Activated B cell treated with CpG ODN at 0.5 μM for 24 hours (primary cell): ENCODE results near the gene ZNF593. TPM values are rescaled to one million over a fixed set of nuclear protein-coding genes. Genes with fewer than 3 reads are reported as not detected.

ENCODE experiments used
- ATAC-seq: fragments of 200-7000 bp; cut with Tn5 transposase; one replicate; pipeline ENCODE4 v1.10.0; 2021; ENCODE audit warnings: low read depth, mild to moderate bottlenecking, moderate library complexity
- CTCF ChIA-PET: fragments of 350-600 bp; sonication (Branson Sonifier 250); formaldehyde crosslinking; loops from one replicate; lab custom pipeline; 2021; ENCODE audit warnings: antibody characterized with exemption; lab: Charles Lee
- POLR2A ChIA-PET: fragments of 350-600 bp; sonication (Branson Sonifier 250); formaldehyde crosslinking; loops from one replicate; lab custom pipeline; 2021; ENCODE audit warnings: antibody characterized with exemption; lab: Charles Lee
- DNase-seq: peaks from one replicate; pipeline ENCODE4 v3.0.0; 2022
- H3K27ac Mint-ChIP-seq: one replicate; pipeline ENCODE4 v1.8.0; 2020; ENCODE audit warnings: mixed read lengths
- H3K27me3 Mint-ChIP-seq: one replicate; pipeline ENCODE4 v1.8.0; 2021; ENCODE audit warnings: mixed read lengths
- H3K36me3 Mint-ChIP-seq: one replicate; pipeline ENCODE4 v1.8.0; 2021; ENCODE audit warnings: low read depth, mixed read lengths
- H3K4me1 Mint-ChIP-seq: one replicate; pipeline ENCODE4 v1.8.0; 2021; ENCODE audit warnings: mixed read lengths
- H3K4me3 Mint-ChIP-seq: one replicate; pipeline ENCODE4 v1.8.0; 2020; ENCODE audit warnings: mild to moderate bottlenecking, mixed read lengths
- H3K9me3 Mint-ChIP-seq: one replicate; pipeline ENCODE4 v1.8.0; 2020; ENCODE audit warnings: mixed read lengths
- intact Hi-C: fragments of 100-400 bp; cut with micrococcal nuclease; formaldehyde crosslinking; loops from one replicate; pipeline ENCODE4 v1.15.1; 2024
- total RNA-seq: library from RNA; stranded (reverse); gene quantifications from 2 replicates; pipeline ENCODE4 v1.2.3, GENCODE V29; 2022
- TF ChIP-seq, protein P1 (sequence below): fragments of 200-600 bp; IDR thresholded peaks from one replicate; pipeline ENCODE4 v1.8.0; 2022; ENCODE audit warnings: antibody characterized with exemption, mild to moderate bottlenecking

The ZNF593 gene
- total RNA-seq, 1 donor from 2014 or later = 36.0 TPM

GRCh38 chr1:26187882-26188281, 18.2 kb downstream of the ZNF593 start:
- intact Hi-C loops = no loop called here
- ChIA-PET CTCF (no interaction called here), POLR2A (no interaction called here)
- no peaks in the 10 kb centered on the region for H3K4me1 Mint-ChIP-seq
- TF ChIP-seq, protein P1, sequence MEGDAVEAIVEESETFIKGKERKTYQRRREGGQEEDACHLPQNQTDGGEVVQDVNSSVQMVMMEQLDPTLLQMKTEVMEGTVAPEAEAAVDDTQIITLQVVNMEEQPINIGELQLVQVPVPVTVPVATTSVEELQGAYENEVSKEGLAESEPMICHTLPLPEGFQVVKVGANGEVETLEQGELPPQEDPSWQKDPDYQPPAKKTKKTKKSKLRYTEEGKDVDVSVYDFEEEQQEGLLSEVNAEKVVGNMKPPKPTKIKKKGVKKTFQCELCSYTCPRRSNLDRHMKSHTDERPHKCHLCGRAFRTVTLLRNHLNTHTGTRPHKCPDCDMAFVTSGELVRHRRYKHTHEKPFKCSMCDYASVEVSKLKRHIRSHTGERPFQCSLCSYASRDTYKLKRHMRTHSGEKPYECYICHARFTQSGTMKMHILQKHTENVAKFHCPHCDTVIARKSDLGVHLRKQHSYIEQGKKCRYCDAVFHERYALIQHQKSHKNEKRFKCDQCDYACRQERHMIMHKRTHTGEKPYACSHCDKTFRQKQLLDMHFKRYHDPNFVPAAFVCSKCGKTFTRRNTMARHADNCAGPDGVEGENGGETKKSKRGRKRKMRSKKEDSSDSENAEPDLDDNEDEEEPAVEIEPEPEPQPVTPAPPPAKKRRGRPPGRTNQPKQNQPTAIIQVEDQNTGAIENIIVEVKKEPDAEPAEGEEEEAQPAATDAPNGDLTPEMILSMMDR = no peak
- H3K9me3 Mint-ChIP-seq = no peaks in the 10 kb centered on the region
- no peak overlapping the region for H3K27ac Mint-ChIP-seq
- ATAC-seq = no peak
- H3K27me3 Mint-ChIP-seq = no peaks in the 10 kb centered on the region
- H3K36me3 Mint-ChIP-seq = no peaks in the 10 kb centered on the region
- no peak for DNase-seq
- no peak overlapping the region for H3K4me3 Mint-ChIP-seq

- no peak for ATAC-seq
These were observed 18.8 kb downstream of the ZNF593 start for GRCh38 chr1:26188477-26188876.

DNA sequence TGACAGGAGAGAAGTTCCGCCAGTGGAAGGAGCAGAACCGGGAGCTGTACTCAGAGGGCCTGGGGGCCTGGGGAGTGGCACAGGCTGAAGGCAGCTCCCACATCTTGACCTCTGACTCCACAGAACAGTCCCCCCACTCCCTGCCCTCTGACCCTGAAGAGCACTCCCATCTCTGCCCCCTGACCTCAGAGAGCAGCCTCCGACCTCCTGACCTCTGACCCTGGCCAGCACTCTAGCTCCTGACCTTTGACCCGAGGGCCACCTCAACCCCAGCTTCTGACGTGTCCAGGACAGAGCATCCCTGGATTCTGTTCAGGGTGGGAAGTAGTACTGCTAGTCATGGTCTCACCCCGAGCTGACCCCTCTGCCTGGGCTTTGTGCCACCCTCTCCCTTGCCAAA, 19.6 kb downstream of the ZNF593 start:
- ChIA-PET CTCF (interaction anchor here (1.0 kb wide), 1 partner anchor 44 kb away, joined by 3 read pairs; the partner anchor contains the start of gene CEP85), POLR2A (no interaction called here)
- no peak for DNase-seq
- H3K36me3 Mint-ChIP-seq = no peaks in the 10 kb centered on the region
- ATAC-seq = no peak
- intact Hi-C loops = no loop called here
- TF ChIP-seq, protein P1 = no peak
- no peaks in the 10 kb centered on the region for H3K9me3 Mint-ChIP-seq
- no peak overlapping the region for H3K27ac Mint-ChIP-seq
- no peaks in the 10 kb centered on the region for H3K4me1 Mint-ChIP-seq
- H3K27me3 Mint-ChIP-seq = no peaks in the 10 kb centered on the region
- no peak overlapping the region for H3K4me3 Mint-ChIP-seq

More at GRCh38 chr1:26188477-26188876, 18.8 kb downstream of the ZNF593 start:
- DNase-seq = no peak
- ChIA-PET POLR2A (no interaction called here), CTCF (interaction anchor here (1.0 kb wide), 1 partner anchor 45 kb away, joined by 3 read pairs; the partner anchor contains the start of gene CEP85)
- intact Hi-C loops = no loop called here
- no peaks in the 10 kb centered on the region for H3K27me3 Mint-ChIP-seq
- no peaks in the 10 kb centered on the region for H3K4me1 Mint-ChIP-seq
- H3K27ac Mint-ChIP-seq = no peak overlapping the region
- no peaks in the 10 kb centered on the region for H3K9me3 Mint-ChIP-seq
- no peaks in the 10 kb centered on the region for H3K36me3 Mint-ChIP-seq
- TF ChIP-seq, protein P1 = no peak
- no peak overlapping the region for H3K4me3 Mint-ChIP-seq

DNA sequence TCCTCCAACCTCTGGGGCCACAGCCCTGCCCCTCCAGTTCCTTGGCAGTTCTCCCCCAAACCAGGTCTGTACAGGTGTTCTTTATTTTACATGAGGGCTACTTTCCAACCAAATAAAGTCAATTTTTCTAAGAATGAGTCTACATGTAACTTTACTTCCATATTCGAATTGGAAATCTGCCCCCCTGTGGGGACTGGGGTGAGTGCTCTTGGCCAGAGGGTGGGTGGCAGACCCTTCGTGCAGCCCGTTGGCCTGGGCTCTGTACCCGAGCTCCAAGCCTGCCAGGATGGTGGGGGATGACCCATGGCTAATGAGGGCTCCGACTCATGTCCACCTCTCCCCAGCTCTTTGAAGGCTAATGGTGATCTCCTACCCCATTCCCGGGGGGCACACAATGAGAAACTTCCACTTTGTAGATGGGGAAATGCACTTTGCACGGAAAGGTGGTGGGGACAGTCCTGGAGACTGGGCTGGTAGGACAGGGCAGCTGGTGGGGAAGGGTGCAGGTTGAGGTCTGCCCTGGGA, 20.1 kb downstream of the ZNF593 start:
- no peak overlapping the region for H3K27ac Mint-ChIP-seq
- no peaks in the 10 kb centered on the region for H3K9me3 Mint-ChIP-seq
- CTCF ChIA-PET = no interaction called here
- DNase-seq = no peak
- H3K4me1 Mint-ChIP-seq = no peaks in the 10 kb centered on the region
- POLR2A ChIA-PET = no interaction called here
- intact Hi-C loops = loop anchor here (1.0 kb wide), 1 partner anchor 174 kb away; no protein-coding TSS in a partner anchor
- ATAC-seq = no peak
- no peaks in the 10 kb centered on the region for H3K36me3 Mint-ChIP-seq
- H3K4me3 Mint-ChIP-seq = no peak overlapping the region
- H3K27me3 Mint-ChIP-seq = no peaks in the 10 kb centered on the region
- TF ChIP-seq, protein P1 = no peak

GRCh38 chr1:26190373-26190987, 20.8 kb downstream of the ZNF593 start, which contains the start of gene CATSPER4:
CATSPER4 (plus strand) TSS chr1:26190602; CDS start chr1:26190628, 26 bp downstream.
- Mint-ChIP-seq H3K9me3 (no peaks in the 10 kb centered on the region), H3K4me1 (no peaks in the 10 kb centered on the region), H3K4me3 (no peak within 1 kb of the TSS), H3K27ac (no peak within 1 kb of the TSS), H3K36me3 (no peaks in the 10 kb centered on the region), H3K27me3 (no peaks in the 10 kb centered on the region)
- no peak for ATAC-seq
- ChIA-PET POLR2A (no interaction called here), CTCF (no interaction called here)
- intact Hi-C loops = loop anchor here (1.0 kb wide), 1 partner anchor 174 kb away; no protein-coding TSS in a partner anchor
- TF ChIP-seq, protein P1 = no peak
- no peak for DNase-seq
